GM19455 (cell line): ENCODE results near the gene KIF26B.
"Not testable (repeated sequence)": the region's sequence is repeated elsewhere in the genome, so short reads cannot be mapped to it uniquely, and the experiment has no call there.

Experiments used
- ATAC-seq: cut with Tn5 transposase; IDR thresholded peaks from one replicate; pipeline ENCODE4 v1.9.1; 2021; ENCODE audit not compliant: unreplicated experiment

KIF26B gene

DNA sequence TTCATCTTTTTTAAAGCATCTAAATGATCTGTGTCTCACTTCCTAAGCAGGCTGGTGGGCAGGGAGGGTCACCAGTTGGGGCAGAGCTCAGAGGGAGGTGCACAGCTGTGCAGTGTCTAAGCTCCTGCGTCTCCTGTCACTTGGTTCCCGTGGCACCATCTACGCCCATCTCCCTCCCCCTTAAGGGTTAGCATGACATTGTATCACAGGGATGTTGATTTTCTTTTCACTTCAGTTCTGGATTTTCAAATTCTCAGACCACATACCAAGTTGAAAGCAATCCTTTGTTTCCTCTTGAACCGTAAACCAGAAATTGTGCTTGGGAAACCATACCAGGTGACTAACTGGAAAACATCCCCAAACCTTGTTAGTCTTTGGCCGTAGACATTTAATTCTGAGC lies 187.0 kb downstream of the KIF26B start:
- no peak for ATAC-seq

- no peak for ATAC-seq
Observed at GRCh38 chr1:245345191-245345884, 190.6 kb downstream of the KIF26B start.

DNA sequence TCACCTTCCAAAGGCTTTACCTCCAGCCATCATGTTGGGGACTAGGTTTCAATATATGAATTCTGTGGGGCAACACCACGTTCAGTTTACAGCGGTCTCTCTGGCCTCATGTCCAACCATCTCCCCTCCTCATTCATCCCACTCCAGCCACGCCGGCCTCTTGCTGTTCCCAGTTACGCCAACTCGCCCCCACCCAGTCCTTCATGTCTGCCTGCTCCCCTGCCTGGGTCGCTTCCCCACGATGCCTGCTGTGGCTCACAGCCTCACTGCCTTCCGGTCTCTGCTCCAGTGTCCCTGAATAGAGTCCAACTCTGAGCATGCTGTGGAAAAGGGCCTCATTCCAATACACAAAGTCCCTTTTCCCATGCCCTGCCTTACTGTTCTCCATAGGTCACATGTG lies 193.8 kb downstream of the KIF26B start:
- ATAC-seq = no peak

DNA sequence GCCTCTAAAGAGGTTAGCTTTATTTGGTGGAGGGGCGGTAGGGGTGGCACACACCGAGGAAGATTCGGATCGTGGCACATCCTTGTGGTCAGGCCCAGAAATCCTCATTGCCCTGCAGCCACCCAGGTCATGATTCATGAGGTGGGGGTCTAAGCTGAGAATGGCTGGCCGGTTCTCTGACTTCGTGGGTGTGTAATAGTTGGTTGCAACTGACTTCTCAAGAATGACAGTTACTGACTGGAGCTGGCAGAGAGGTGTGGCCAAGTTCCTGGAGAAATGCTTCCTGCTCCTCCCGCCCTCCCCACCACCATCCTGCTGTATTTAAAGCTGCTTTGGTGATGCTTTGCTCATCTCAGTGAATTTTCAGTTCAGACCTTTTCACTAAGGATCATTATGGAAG lies 198.6 kb downstream of the KIF26B start:
- no peak for ATAC-seq

GRCh38 chr1:245353915-245354775 lies 199.4 kb downstream of the KIF26B start:
- ATAC-seq = no peak

- not testable (repeated sequence) for ATAC-seq
Observed at GRCh38 chr1:245355851-245356630, 201.3 kb downstream of the KIF26B start.

- ATAC-seq = no peak
Observed at GRCh38 chr1:245356891-245357585, 202.3 kb downstream of the KIF26B start.

DNA sequence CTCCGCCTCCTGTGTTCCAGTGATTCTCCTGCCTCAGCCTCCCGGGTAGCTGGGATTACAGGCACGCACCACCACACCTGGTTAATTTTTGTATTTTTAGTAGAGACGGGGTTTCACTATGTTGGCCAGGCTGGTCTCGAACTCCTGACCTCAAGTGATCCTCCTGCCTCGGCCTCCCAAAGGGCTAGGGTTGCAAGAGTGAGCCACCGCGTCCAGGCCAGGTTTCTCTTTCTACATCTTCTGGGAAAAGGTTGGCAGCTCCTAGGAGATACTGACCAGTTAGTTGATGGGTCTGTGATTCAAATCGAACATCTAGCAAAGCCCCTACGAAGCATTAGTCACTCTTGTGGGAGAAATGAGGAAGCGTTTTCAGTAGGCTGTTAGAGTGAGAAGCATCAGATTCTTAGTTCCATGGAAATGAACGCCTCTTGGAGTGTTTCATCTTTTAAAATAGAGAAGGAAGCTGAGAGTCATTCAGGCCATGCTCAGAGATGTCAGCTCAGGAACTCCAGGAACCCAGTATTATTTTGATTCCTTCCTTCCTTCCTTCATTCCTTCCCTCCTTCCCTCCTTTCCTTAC lies 204.4 kb downstream of the KIF26B start:
- ATAC-seq = not testable (repeated sequence)

GRCh38 chr1:245361065-245361464 lies 206.3 kb downstream of the KIF26B start:
- no peak for ATAC-seq

DNA sequence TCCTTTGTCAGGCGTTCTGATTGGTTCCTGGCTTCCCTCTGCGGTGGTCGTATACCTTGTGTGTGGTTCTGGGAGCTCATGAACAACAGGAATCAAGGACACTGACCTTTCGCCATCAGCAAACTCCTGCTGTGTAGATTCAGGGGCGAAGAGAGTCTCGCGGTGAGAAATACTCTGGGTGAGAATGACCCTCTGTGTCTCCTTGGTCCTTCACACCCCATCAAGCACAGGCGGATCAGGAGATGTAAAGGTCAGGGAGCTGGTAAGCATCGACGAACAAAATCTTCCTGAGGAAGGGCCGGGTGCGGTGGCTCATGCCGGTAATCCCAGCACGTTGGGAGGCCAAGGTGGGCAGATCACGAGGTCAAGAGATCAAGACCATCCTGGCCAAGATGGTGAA lies 207.2 kb downstream of the KIF26B start:
- no peak for ATAC-seq

- ATAC-seq = no peak
Observed at GRCh38 chr1:245363461-245364200, 208.8 kb downstream of the KIF26B start.

DNA sequence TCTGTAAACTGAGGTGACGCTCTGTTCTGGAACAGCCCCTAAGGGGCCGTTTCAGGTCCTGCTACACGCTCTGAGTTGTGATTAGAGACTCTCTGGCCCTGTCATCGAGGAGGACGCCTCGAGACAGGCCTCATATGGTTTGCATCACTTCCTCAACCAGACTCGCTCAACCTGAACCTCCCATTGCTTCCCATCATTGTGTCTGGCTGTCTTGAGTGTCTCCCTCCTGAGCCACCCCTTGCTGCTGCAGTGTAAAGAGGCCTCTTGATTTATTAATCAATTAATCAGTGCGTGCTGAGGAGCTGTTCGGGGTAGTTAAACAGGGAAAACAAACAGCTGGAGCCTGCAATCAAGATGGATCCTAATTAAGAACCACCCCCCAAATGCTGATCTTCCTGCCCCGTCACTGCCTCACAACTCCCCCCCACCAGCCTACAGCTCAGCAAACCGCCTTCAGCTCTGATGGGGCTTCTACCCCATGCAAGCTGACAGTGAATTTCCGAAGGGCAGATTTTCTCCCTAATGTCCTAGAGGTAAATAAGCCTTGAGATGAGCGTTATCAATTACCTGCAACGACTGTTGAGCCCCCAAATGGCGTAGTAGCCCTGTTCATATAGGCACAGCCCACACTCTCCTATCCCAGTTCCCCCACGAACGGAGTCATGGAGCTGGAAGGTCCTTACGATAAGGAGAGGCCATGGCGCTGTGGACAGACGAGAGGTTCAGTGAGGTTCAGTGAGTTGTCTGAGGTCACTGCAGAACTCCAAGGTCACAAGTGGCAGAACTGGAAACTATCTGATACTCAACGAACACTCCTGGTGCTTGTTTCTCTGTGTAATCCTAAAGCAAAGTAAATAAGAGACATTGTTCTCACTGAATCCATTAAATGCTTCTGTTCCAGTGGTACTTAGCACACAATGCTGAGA lies 210.6 kb downstream of the KIF26B start:
- no peak for ATAC-seq

DNA sequence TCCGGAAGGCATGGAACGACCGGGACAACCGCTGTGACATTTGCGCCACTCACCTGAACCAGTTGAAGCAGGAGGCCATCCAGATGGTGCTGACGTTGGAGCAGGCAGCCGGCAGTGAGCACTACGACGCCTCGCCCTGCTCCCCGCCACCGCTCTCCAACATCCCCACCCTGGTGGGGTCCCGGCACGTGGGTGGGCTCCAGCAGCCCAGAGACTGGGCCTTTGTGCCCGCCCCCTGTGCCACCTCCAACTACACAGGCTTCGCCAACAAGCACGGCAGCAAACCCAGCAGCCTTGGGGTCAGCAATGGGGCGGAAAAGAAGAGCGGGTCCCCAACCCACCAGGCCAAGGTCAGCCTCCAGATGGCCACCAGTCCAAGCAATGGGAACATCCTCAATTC lies 212.1 kb downstream of the KIF26B start:
- ATAC-seq = no peak

DNA sequence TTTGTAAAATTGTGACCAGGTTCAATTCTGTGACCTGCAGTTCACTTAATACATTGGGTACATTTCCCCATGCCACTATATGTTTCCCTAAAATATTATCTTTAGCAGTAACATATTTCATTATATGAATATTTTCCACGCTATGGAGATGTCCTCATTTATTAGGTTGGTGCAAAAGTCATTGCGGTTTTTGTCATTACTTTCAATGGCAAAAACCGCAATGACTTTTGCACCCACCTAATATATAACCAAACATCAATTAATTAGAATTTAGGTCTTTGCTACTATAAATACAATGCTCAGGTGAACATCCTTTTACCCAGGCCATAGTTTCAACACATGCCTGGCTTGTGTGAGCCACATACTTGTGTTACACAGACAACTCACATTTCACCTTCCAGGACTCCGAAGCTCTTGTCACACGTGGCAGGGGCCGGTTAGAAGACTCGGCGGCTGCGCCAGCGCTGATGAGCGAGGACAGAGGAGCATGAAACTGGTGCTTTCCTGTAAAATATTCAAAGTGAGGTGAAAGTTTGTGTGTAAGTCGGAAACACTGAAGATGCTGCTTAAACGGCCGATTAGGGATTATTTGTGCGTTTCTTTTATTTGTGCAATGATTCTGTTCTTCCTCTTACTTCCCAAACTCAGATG lies 215.5 kb downstream of the KIF26B start:
- no peak for ATAC-seq

- no peak for ATAC-seq
Observed at GRCh38 chr1:245370905-245371581, 216.3 kb downstream of the KIF26B start.

DNA sequence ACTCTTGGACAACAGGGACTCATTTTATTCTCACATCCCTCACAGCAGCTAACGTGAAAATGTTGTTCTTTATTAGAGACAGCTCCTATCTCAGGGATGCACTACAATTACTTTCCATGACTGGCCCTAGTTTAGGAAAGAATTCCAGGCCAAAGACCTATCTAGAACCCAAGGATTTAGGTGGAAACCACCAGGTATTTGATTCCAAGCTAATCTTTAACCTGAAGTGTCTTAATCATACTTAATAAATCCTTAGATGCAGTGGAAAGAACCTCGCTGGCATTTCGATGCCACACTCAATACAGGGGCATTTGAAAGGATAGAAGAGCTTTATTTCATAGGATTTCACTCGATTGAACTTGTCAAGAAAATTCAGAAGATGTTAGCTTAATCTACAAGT lies 218.3 kb downstream of the KIF26B start:
- ATAC-seq = no peak

DNA sequence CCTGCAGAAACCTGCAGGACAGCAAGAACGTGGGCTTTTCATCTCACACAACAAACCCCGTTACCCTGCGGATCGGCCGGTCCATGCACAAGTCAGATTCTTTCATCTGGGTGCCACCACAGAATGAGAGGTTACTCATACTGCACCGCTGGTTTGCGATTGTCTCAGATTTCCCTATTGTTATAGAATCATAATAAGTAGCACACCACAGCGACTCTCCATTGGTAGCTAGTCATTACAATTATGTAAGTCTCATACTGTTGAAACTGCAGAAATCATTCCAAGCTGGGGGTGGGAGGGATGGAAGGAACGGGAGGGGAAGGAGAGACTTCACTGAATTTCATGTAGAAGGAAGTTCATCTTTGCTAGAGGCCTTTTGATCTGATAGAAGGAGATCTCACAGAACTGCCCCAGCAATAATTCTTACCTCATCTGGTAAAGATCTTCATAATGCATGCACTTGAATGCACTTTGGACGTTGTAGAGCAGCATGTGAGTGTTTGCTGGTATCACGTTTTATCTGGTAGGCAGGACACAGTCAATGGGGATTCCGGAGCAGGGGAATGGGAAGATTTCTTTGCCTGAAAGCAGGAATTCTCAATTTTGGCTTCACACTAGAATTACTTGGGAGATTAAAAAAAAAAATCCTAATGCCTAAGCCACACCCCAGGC lies 221.1 kb downstream of the KIF26B start:
- no peak for ATAC-seq
